Measurements from ENCODE around the gene BORCS5.

The BORCS5 gene

DNA sequence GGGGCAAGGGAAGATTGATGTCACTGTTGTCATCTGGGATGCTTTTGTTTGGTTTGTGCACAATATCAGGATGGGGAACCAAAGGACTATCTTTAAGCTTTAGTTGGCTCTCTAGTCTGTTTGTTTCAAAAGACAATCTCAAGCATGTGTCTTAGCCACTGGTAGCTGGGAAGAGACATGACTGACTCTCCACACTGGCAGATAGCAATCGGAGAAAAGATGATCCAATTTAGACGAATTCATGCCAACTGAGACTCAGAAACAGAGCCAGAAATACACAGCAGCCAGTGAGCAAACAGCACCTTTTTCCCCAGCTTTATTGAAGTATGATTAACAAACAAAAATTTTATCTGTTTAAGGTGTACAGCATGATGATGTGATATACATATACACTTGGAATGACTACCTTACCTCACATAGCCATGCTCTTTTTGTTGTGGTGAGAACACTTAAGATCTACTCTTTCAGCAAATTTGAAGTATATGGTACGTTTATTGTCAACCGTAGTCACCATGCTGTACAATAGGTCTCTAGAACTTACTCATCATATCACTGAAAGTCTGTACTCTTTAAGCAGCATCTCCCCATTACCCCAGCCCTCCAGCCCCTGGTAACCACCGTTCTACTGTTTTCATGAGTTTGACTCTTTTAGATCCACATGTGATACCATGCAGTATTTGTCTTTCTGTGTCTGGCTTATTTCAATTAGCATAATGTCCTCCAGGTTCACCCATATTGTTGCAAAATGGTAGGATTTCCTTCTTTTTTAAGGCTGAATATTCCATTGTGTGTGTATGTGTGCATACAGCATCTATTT lies 155.2 kb downstream of the BORCS5 start:
- DNase-seq (ENCODE audit: low read depth in 2 of 2), result no peak

DNA sequence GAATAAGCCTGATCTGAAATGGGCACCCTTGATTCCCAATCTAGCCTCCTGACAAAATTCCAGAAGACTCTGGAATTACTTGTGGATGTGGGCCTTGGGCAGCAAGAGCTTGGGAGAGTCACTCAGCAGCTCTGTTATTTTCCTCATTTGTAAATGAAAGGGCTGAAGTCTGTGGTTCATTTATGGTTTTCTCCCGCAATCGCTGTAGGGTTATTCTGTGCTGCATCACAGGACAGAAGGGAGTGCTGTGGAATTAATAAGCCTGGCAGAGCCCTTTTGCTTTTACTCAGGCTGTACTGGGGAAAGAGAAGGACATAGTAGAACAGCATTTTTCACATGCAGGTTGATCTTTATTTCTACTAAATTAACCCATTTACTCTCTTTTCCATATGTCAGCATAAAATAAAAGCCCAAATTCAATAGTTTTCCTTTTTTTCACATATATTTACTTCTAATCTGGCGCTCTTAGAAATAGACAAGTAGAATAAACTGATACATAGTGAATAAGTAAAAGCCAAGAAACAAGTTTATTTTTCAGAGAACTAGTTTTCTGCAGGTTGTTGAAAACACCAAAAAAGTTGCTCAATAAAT lies 156.6 kb downstream of the BORCS5 start:
- DNase-seq (ENCODE audit: low read depth in 2 of 2), result no peak

DNA sequence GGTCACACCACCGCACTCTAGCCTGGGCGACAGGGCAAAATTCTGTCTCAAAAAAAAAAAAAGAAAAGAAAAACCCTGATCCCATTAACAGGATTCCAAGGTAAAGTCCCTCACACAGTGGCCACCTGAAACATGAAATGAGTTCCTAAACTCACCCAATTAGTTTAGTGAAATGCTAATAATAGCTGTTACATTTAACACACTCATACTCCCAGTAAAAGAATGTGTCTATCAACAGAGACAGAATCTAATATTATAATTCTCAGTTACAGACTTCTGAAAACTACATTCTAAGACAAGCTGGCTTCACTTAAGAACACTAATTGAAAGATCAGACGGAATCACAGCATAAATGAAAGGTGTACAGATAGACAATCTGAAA lies 161.6 kb downstream of the BORCS5 start:
- DNase-seq (ENCODE audit: low read depth in 2 of 2), result no peak

DNA sequence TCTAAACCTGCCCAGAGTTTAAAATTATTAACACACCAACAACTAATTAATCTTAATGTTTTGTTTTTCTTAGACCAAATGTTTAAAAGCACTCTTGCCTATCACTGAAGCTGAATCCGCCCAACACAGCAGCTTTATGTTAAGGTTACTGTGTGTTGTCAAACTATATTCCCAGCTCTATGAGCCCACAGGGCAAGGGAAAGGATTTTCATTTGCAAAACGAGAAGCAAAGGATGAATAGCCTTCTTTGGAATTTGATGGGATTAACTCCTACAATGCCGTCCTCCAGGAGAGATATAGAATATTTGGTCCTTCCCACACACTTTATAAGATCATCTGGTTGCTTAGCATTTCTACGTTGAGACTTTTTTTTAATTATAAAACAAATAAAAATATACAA lies 162.0 kb downstream of the BORCS5 start:
- no peak for DNase-seq (ENCODE audit: low read depth in 2 of 2)

Data from activated CD8-positive, alpha-beta memory T cell treated with anti-CD3 and anti-CD28 coated beads for 4 hours (primary cell).